GM12801 (cell line): ENCODE results near the gene XG.

Source experiments
- CTCF ChIP-seq: IDR thresholded peaks from one replicate; pipeline ENCODE4 v1.5.1; 2011; ENCODE audit warnings: control low read depth; ENCODE audit not compliant: insufficient read length; ENCODE audit errors: extremely low read depth

Gene XG

GRCh38 chrX:2828344-2828958 is 76.6 kb downstream of the XG start, which contains the start of gene GYG2:
GYG2 (plus strand) TSS chrX:2828930; CDS start chrX:2830189, 1,259 bp downstream.
- TF ChIP-seq CTCF, result no peak

DNA sequence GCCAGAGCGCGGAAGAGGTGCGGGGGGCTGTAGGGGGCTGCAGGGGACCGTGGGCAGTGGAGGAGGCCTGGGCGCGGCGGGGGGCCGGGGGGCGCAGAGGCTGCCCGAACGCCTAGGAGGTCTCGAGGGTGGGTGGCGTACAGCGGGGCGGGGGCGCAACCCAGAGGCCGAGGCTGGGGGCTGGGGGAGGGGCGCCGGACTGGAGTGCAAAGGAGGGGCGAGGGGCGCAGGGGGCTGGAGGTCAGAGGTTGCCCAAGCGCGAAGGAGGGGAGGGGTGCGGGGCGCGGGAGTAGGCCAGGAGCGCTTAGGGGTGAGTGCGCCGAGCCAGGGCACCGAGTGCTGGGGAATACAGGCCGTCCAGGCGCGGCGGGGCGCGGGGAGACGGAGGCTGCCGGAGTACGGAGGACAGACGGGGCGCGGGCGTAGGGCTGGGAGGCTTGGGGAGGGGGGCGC is 77.1 kb downstream of the XG start:
- TF ChIP-seq CTCF, result no peak

DNA sequence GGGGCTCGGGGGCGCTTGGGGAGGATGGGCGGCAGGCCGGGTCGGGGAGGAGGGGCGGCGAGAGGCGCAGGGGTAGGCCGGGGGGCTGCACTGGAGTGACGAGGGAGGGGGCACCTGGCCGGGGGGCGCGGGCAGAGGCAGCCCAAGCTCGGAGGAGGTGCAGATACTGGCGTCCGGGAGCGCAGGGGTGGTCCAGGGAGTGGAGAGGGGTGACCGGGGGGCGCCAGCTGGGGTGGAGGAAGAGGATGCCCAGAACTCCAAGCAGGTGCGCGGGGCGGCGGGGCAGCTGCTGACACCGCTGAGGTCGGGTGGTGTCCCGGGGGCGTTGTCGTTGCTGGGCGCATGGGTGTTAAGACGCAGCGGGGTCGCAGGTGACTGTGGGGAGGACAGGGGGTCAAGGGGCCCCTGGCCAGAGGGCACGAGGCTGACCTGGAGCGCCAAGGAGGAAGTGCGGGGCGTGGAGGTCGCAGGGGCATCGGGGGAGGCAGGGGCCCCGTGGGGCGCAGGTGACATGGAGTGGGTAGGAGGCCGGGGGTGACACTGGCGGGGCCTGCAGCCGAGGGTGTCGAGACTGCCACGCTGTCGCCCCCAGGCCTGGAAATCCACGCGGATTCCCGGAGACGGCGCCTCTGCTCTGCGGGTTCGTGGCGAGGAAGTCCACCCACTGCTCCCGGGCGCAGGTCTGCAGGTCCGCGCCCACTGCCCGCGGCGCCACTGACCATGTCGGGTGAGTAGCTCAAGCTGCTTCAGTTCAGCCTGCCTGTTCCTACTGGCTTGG is 77.8 kb downstream of the XG start:
- no peak for TF ChIP-seq CTCF

DNA sequence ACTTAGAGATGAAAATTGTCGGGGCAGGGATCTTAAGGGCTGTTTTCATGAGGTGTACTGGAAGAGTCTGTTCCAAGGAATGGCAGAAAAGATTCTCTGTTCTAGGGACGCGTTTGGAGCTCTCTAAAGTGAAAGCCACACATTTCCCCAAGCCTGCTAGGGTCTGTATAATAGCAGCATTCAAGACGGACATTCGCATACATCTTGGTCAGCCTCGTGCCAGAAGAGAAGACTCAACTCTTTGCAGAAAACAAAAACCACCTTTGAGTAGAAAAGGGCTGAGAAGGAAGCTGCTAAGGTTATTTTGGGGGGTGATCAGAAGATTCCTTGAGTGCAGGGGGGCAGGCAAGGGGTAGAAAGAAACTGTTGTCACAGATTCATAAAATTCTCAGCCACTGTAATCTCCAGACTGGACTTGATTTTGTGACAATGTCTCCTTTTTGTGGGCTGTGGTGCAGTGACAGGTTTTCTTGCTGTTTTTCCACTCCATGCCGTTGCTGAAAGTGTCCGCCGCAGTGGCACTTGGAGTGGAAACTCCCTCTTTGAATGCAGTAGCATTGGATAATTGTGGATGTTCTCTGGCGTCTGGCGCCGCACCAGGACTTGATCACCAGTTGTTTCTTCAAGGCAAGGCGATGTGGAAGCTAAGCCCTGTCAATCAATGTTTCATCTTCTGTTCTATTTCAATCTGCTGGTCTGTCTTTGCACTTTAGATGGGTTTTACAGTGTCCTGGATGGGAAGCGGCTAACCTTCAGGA is 79.8 kb downstream of the XG start:
- no peak for TF ChIP-seq CTCF

GRCh38 chrX:2837961-2838360 is 86.1 kb downstream of the XG start:
- TF ChIP-seq CTCF, result no peak

- no peak for TF ChIP-seq CTCF
Measured at GRCh38 chrX:2840961-2841360, 89.1 kb downstream of the XG start.

GRCh38 chrX:2841537-2841936 is 89.7 kb downstream of the XG start:
- TF ChIP-seq CTCF, result no peak
